ENCODE data around the gene DNAJA4. TPM values are rescaled to one million over a fixed set of nuclear protein-coding genes. Genes with fewer than 3 reads are reported as not detected.
"Not testable (repeated sequence)": the region's sequence is repeated elsewhere in the genome, so short reads cannot be mapped to it uniquely, and the experiment has no call there.

DNAJA4 gene
- total RNA-seq, 1 donor = 2.2 TPM

- no peak overlapping the region for H2AFZ ChIP-seq (ENCODE audit: low read length)
- TF ChIP-seq CTCF (IDR thresholded peaks at IDR 0.05; ENCODE audit: extremely low read depth, low read depth, low read length) = no peak
- no peak overlapping the region for H3K4me3 ChIP-seq (ENCODE audit: insufficient read depth, low read length)
- DNase-seq (ENCODE audit: insufficient read length, low spot score, missing footprints) = no peak
- H4K20me1 ChIP-seq (ENCODE audit: insufficient read depth, low read length) = no peaks in the 10 kb centered on the region
- no peaks in the 10 kb centered on the region for H3K36me3 ChIP-seq (ENCODE audit: insufficient read depth, low read length)
- no peak overlapping the region for H3K4me2 ChIP-seq (ENCODE audit: insufficient read depth, low read length)
- no peak overlapping the region for H3K27ac ChIP-seq (ENCODE audit: low read depth, low read length)
- H3K4me1 ChIP-seq (ENCODE audit: insufficient read depth, low read length) = no peaks in the 10 kb centered on the region
- no peaks in the 10 kb centered on the region for H3K27me3 ChIP-seq (ENCODE audit: insufficient read depth, low read length)
- H3K9me3 ChIP-seq (ENCODE audit: low read depth, low read length) = no peaks in the 10 kb centered on the region
- H3K79me2 ChIP-seq (ENCODE audit: insufficient read depth, low read length) = no peaks in the 10 kb centered on the region
Measured at GRCh38 chr15:78244101-78244500, 20.3 kb upstream of the DNAJA4 start.

- no peak overlapping the region for H3K4me3 ChIP-seq (ENCODE audit: insufficient read depth, low read length)
- H3K27ac ChIP-seq (ENCODE audit: low read depth, low read length) = no peak overlapping the region
- H3K9me3 ChIP-seq (ENCODE audit: low read depth, low read length) = no peaks in the 10 kb centered on the region
Measured at GRCh38 chr15:78244893-78245292, 19.5 kb upstream of the DNAJA4 start.

GRCh38 chr15:78245392-78245791 is 19.0 kb upstream of the DNAJA4 start:
- not testable (repeated sequence) for H3K4me3 ChIP-seq (ENCODE audit: insufficient read depth, low read length); H3K27me3 ChIP-seq (ENCODE audit: insufficient read depth, low read length); H3K27ac ChIP-seq (ENCODE audit: low read depth, low read length); H3K4me1 ChIP-seq (ENCODE audit: insufficient read depth, low read length); DNase-seq (ENCODE audit: insufficient read length, low spot score, missing footprints); H3K4me2 ChIP-seq (ENCODE audit: insufficient read depth, low read length); H3K36me3 ChIP-seq (ENCODE audit: insufficient read depth, low read length); H3K9me3 ChIP-seq (ENCODE audit: low read depth, low read length); H3K79me2 ChIP-seq (ENCODE audit: insufficient read depth, low read length); H2AFZ ChIP-seq (ENCODE audit: low read length); H4K20me1 ChIP-seq (ENCODE audit: insufficient read depth, low read length)

More at GRCh38 chr15:78244893-78245292, 19.5 kb upstream of the DNAJA4 start:
- H3K4me1 ChIP-seq (ENCODE audit: insufficient read depth, low read length) = no peaks in the 10 kb centered on the region
- H4K20me1 ChIP-seq (ENCODE audit: insufficient read depth, low read length) = no peaks in the 10 kb centered on the region
- H3K27me3 ChIP-seq (ENCODE audit: insufficient read depth, low read length) = no peaks in the 10 kb centered on the region
- H3K4me2 ChIP-seq (ENCODE audit: insufficient read depth, low read length) = no peak overlapping the region
- H2AFZ ChIP-seq (ENCODE audit: low read length) = no peak overlapping the region
- no peaks in the 10 kb centered on the region for H3K36me3 ChIP-seq (ENCODE audit: insufficient read depth, low read length)
- DNase-seq (ENCODE audit: insufficient read length, low spot score, missing footprints) = no peak
- no peaks in the 10 kb centered on the region for H3K79me2 ChIP-seq (ENCODE audit: insufficient read depth, low read length)
- TF ChIP-seq CTCF (IDR thresholded peaks at IDR 0.05; ENCODE audit: extremely low read depth, low read depth, low read length) = no peak

- H3K9me3 ChIP-seq (ENCODE audit: low read depth, low read length); H3K27me3 ChIP-seq (ENCODE audit: insufficient read depth, low read length); DNase-seq (ENCODE audit: insufficient read length, low spot score, missing footprints): not testable (repeated sequence)
Measured at GRCh38 chr15:78245976-78246620, 18.3 kb upstream of the DNAJA4 start.

GRCh38 chr15:78247911-78248310 is 16.5 kb upstream of the DNAJA4 start:
- H3K36me3 ChIP-seq (ENCODE audit: insufficient read depth, low read length) = no peaks in the 10 kb centered on the region
- H3K4me2 ChIP-seq (ENCODE audit: insufficient read depth, low read length) = no peak overlapping the region
- no peak overlapping the region for H2AFZ ChIP-seq (ENCODE audit: low read length)
- H3K27me3 ChIP-seq (ENCODE audit: insufficient read depth, low read length) = peaks cover 3% of the 10 kb centered on the region
- no peak overlapping the region for H3K4me3 ChIP-seq (ENCODE audit: insufficient read depth, low read length)
- no peaks in the 10 kb centered on the region for H3K4me1 ChIP-seq (ENCODE audit: insufficient read depth, low read length)
- no peaks in the 10 kb centered on the region for H3K9me3 ChIP-seq (ENCODE audit: low read depth, low read length)
- no peak for TF ChIP-seq CTCF (IDR thresholded peaks at IDR 0.05; ENCODE audit: extremely low read depth, low read depth, low read length)
- H3K27ac ChIP-seq (ENCODE audit: low read depth, low read length) = no peak overlapping the region
- DNase-seq (ENCODE audit: insufficient read length, low spot score, missing footprints) = no peak
- no peaks in the 10 kb centered on the region for H4K20me1 ChIP-seq (ENCODE audit: insufficient read depth, low read length)
- no peaks in the 10 kb centered on the region for H3K79me2 ChIP-seq (ENCODE audit: insufficient read depth, low read length)

More at GRCh38 chr15:78245976-78246620, 18.3 kb upstream of the DNAJA4 start:
- not testable (repeated sequence) for H3K79me2 ChIP-seq (ENCODE audit: insufficient read depth, low read length); H2AFZ ChIP-seq (ENCODE audit: low read length); H4K20me1 ChIP-seq (ENCODE audit: insufficient read depth, low read length); H3K36me3 ChIP-seq (ENCODE audit: insufficient read depth, low read length); H3K4me2 ChIP-seq (ENCODE audit: insufficient read depth, low read length); H3K4me3 ChIP-seq (ENCODE audit: insufficient read depth, low read length); H3K27ac ChIP-seq (ENCODE audit: low read depth, low read length); H3K4me1 ChIP-seq (ENCODE audit: insufficient read depth, low read length)

Data from osteoblast (primary cell).